IMR-90 (cell line): ENCODE data around the gene TNS1. TPM values are rescaled to one million over a fixed set of nuclear protein-coding genes. Genes with fewer than 3 reads are reported as not detected.

ENCODE experiments used
- ATAC-seq: fragments of 200-7000 bp; cut with Tn5 transposase; 2 replicates; pipeline ENCODE4 v1.9.1; 2020; ENCODE audit warnings: low read depth, mild to moderate bottlenecking, moderate library complexity
- BruUV-seq: library from RNA; stranded (reverse); fragments of 400-500 nt; replicated peaks from 2 replicates; lab custom pipeline; 2021; lab: Mats Ljungman, UMichigan
- CTCF ChIA-PET: fragments of 300-600 bp; formaldehyde crosslinking; extraction: SDS; loops from one replicate; lab custom pipeline; 2021; ENCODE audit warnings: antibody characterized with exemption; lab: Yijun Ruan, JAX
- POLR2A ChIA-PET: fragments of 300-600 bp; sonication (Branson Sonifier 250); formaldehyde crosslinking; loops from one replicate; lab custom pipeline; 2022; ENCODE audit warnings: antibody characterized with exemption; ENCODE audit not compliant: unreplicated experiment; lab: Charles Lee
- DNase-seq: peaks from one replicate; pipeline ENCODE4 v3.0.0; 2013
- H2AFZ ChIP-seq: replicated peaks from 2 replicates; pipeline ENCODE3; 2013; ENCODE audit warnings: low read length, mild to moderate bottlenecking; ENCODE audit not compliant: poor library complexity
- H2AK5ac ChIP-seq: 2 replicates; pipeline ENCODE4 v1.6.1; 2013; ENCODE audit warnings: low read depth, low read length, inconsistent platforms
- H2AK9ac ChIP-seq: replicated peaks from 2 replicates; pipeline ENCODE3; 2013; ENCODE audit warnings: mild to moderate bottlenecking, low read depth, low read length, moderate library complexity; ENCODE audit not compliant: poor library complexity
- H2BK120ac ChIP-seq: 2 replicates; pipeline ENCODE4 v1.6.1; 2013; ENCODE audit warnings: low read depth, low read length, inconsistent platforms
- H2BK15ac ChIP-seq: 3 replicates; pipeline ENCODE4 v1.6.1; 2013; ENCODE audit warnings: low read depth, low read length, inconsistent platforms
- H2BK20ac ChIP-seq: 2 replicates; pipeline ENCODE4 v1.6.1; 2013; ENCODE audit warnings: low read depth, mild to moderate bottlenecking, inconsistent platforms, low read length, moderate library complexity
- H2BK5ac ChIP-seq: 2 replicates; pipeline ENCODE4 v1.6.1; 2013; ENCODE audit warnings: mild to moderate bottlenecking, low read depth, low read length, inconsistent platforms; ENCODE audit not compliant: poor library complexity, severe bottlenecking
- H3K14ac ChIP-seq: replicated peaks from 2 replicates; pipeline ENCODE4 v1.6.1; 2013; ENCODE audit warnings: low read depth, low read length, inconsistent platforms
- H3K18ac ChIP-seq: 2 replicates; pipeline ENCODE4 v1.6.1; 2013; ENCODE audit warnings: low read depth, low read length, control low read depth
- H3K23ac ChIP-seq: 2 replicates; pipeline ENCODE4 v1.6.1; 2013; ENCODE audit warnings: low read depth, low read length, inconsistent platforms
- H3K27ac ChIP-seq: 2 replicates; pipeline ENCODE4 v1.5.1; 2013; ENCODE audit warnings: mild to moderate bottlenecking, control low read depth, low read length; ENCODE audit not compliant: insufficient read depth
- H3K27me3 ChIP-seq: 2 replicates; pipeline ENCODE4 v1.6.1; 2013; ENCODE audit warnings: low read length; ENCODE audit not compliant: control insufficient read depth, insufficient read depth
- H3K36me3 ChIP-seq: 2 replicates; pipeline ENCODE4 v1.6.1; 2013; ENCODE audit warnings: low read length, mixed read lengths; ENCODE audit not compliant: control insufficient read depth, insufficient read depth
- H3K4ac ChIP-seq: 2 replicates; pipeline ENCODE4 v1.6.1; 2013; ENCODE audit warnings: low read depth, low read length, inconsistent platforms
- H3K4me1 ChIP-seq: 2 replicates; pipeline ENCODE4 v1.6.1; 2013; ENCODE audit warnings: low read length, mixed read lengths; ENCODE audit not compliant: control insufficient read depth, insufficient read depth
- H3K4me2 ChIP-seq: 2 replicates; pipeline ENCODE4 v1.6.1; 2013; ENCODE audit warnings: low read depth, mild to moderate bottlenecking, control low read depth, low read length, moderate library complexity
- H3K4me3 ChIP-seq: 2 replicates; pipeline ENCODE4 v1.5.1; 2013; ENCODE audit warnings: low read depth, mild to moderate bottlenecking, control low read depth, low read length, moderate library complexity; ENCODE audit not compliant: insufficient read depth
- H3K56ac ChIP-seq: 2 replicates; pipeline ENCODE4 v1.6.1; 2013; ENCODE audit warnings: low read length, inconsistent platforms; ENCODE audit not compliant: insufficient read depth; ENCODE audit errors: extremely low read depth
- H3K79me1 ChIP-seq, 2 experiments: 2 replicates each; pipeline ENCODE4 v1.6.1; 2013; ENCODE audit warnings: low read length in 2 of 2, inconsistent platforms in 1 of 2, low read depth in 1 of 2
- H3K9ac ChIP-seq: 2 replicates; pipeline ENCODE4 v1.6.1; 2013; ENCODE audit warnings: low read depth, low read length, control low read depth
- H3K9me1 ChIP-seq: 2 replicates; pipeline ENCODE4 v1.6.1; 2013; ENCODE audit warnings: low read length, inconsistent platforms; ENCODE audit not compliant: insufficient read depth
- H3K9me3 ChIP-seq: 2 replicates; pipeline ENCODE4 v1.6.1; 2013; ENCODE audit warnings: low read length; ENCODE audit not compliant: control insufficient read depth, insufficient read depth
- H4K20me1 ChIP-seq: 2 replicates; pipeline ENCODE4 v1.6.1; 2013; ENCODE audit warnings: low read length, inconsistent platforms; ENCODE audit not compliant: insufficient read depth
- H4K5ac ChIP-seq: 2 replicates; pipeline ENCODE4 v1.6.1; 2013; ENCODE audit warnings: mild to moderate bottlenecking, low read depth, low read length, control low read depth
- H4K8ac ChIP-seq, 2 experiments: 2 replicates each; pipeline ENCODE4 v1.6.1; 2013; ENCODE audit warnings: low read depth in 2 of 2, low read length in 2 of 2, control low read depth in 1 of 2, inconsistent platforms in 1 of 2
- H4K91ac ChIP-seq: 2 replicates; pipeline ENCODE4 v1.6.1; 2013; ENCODE audit warnings: low read depth, low read length, inconsistent platforms; ENCODE audit not compliant: insufficient read depth
- CTCF ChIP-seq: conservative IDR thresholded peaks from 2 replicates; pipeline ENCODE4 v1.5.1; 2012; ENCODE audit warnings: mild to moderate bottlenecking, low read depth, low read length, improper control_type of control experiment
- MXI1 ChIP-seq: IDR thresholded peaks from 2 replicates; pipeline ENCODE4 v1.6.1; 2012; ENCODE audit warnings: low read depth, mild to moderate bottlenecking, low read length, moderate library complexity, borderline replicate concordance
- NFE2L2 ChIP-seq: fragments of 150-350 bp; IDR thresholded peaks from 2 replicates; pipeline ENCODE4 v1.6.1; 2016; ENCODE audit warnings: low read depth, mild to moderate bottlenecking, low read length
- RAD21 ChIP-seq: IDR thresholded peaks from 2 replicates; pipeline ENCODE4 v1.6.1; 2012; ENCODE audit warnings: low read length, improper control_type of control experiment
- SMC3 ChIP-seq: fragments of 150-350 bp; IDR thresholded peaks from 2 replicates; pipeline ENCODE4 v1.6.1; 2016; ENCODE audit warnings: low read depth, mild to moderate bottlenecking, antibody characterized with exemption, low read length, moderate library complexity
- WGBS, 2 experiments: methylation state at CpG; one replicate each; pipeline versions ENCODE4 v1.1.5 to v1.1.7; 2013; ENCODE audit warnings: missing lambda C conversion rate in 2 of 2; ENCODE audit not compliant: insufficient read length in 1 of 2; ENCODE audit errors: extremely low coverage in 2 of 2; 5-methylcytosine and 5-hydroxymethylcytosine counted together
- dilution Hi-C: fragments of 300-500 bp; cut with HindIII; formaldehyde crosslinking; loops from one replicate; pipeline ENCODE4 v1.14.3; 2018; ENCODE audit warnings: low sequenced_read_pairs; ENCODE audit not compliant: unreplicated experiment
- in situ Hi-C: fragments of 300-500 bp; cut with MboI; formaldehyde crosslinking; loops from 3 replicates; pipeline ENCODE4 v1.14.3; 2019; ENCODE audit warnings: low sequenced_read_pairs, inconsistent platforms, mixed read lengths
- intact Hi-C: fragments of 100-400 bp; cut with micrococcal nuclease; formaldehyde crosslinking; loops from 2 replicates; pipeline ENCODE4 v1.10.0; 2022
- polyA plus RNA-seq, 3 experiments: library from polyadenylated mRNA; depleted of rRNA; stranded (reverse); fragments of >200 nt; gene quantifications; 2 replicates each; pipeline ENCODE4 v1.2.3, GENCODE V29; 2012; ENCODE audit warnings: low replicate concordance in 1 of 3
- total RNA-seq: library from RNA; depleted of rRNA; stranded (reverse); fragments of >200 nt; gene quantifications from 2 replicates; pipeline ENCODE4 v1.2.3, GENCODE V29; 2012

The TNS1 gene
- total and polyA plus RNA-seq, 2 of the 4 experiments (the other 2 are of a cell fraction), result 41.1 to 45.2 TPM

GRCh38 chr2:217751952-217752351, 250.8 kb downstream of the TNS1 start:
- Histone ChIP-seq H3K9ac (no peak overlapping the region), H2BK5ac (no peak overlapping the region), H4K20me1 (no peaks in the 10 kb centered on the region), H3K56ac (no peak overlapping the region), H4K8ac (no peak overlapping the region), H2BK15ac (no peak overlapping the region), H3K18ac (0 out of 2 replicates have a peak overlapping the region, but pooled peaks have one; percentile 50), H3K9me3 (no peaks in the 10 kb centered on the region), H3K4ac (no peak overlapping the region), H3K36me3 (no peaks in the 10 kb centered on the region), H3K27me3 (no peaks in the 10 kb centered on the region), H3K27ac (no peak overlapping the region), H3K9me1 (no peaks in the 10 kb centered on the region), H2BK20ac (no peak overlapping the region), H2AK9ac (no peak overlapping the region), H3K79me1 (no peaks in the 10 kb centered on the region), H3K4me1 (peaks cover 10% of the 10 kb centered on the region), H3K23ac (no peak overlapping the region), H3K4me3 (no peak overlapping the region), H4K91ac (no peak overlapping the region), H2AK5ac (no peak overlapping the region; the same call in 1 of the 2 replicates), H2BK120ac (no peak overlapping the region), H3K4me2 (no peak overlapping the region), H2AFZ (no peak overlapping the region), H4K5ac (no peak overlapping the region), H3K14ac (no peak overlapping the region)
- ChIA-PET CTCF (no interaction called here), POLR2A (no interaction called here)
- no CpG with 5 or more reads among the region's 1 CpG for WGBS, 2 experiments
- intact Hi-C loops (no loop called here), dilution Hi-C loops (no loop called here), in situ Hi-C loops (loop anchor here (10.0 kb wide), 1 partner anchor 1237 kb away; no protein-coding TSS in a partner anchor)
- ATAC-seq (no peak), DNase-seq (no peak)
- TF ChIP-seq NFE2L2, result no peak
- no peak for TF ChIP-seq CTCF
- TF ChIP-seq RAD21, result no peak
- no peak for TF ChIP-seq SMC3
- no peak for TF ChIP-seq MXI1
- no TSS peak for BruUV-seq
